GM12878 (cell line): Measurements from ENCODE around the gene MMEL1. TPM values are rescaled to one million over a fixed set of nuclear protein-coding genes. Genes with fewer than 3 reads are reported as not detected.

ENCODE experiments used
- ATAC-seq: fragments of 200-7000 bp; cut with Tn5 transposase; 3 replicates; pipeline ENCODE4 v1.9.1; 2020; ENCODE audit warnings: mild to moderate bottlenecking, moderate library complexity
- BruUV-seq: library from RNA; stranded (reverse); fragments of 400-500 nt; replicated peaks from 2 replicates; lab custom pipeline; 2021; lab: Mats Ljungman, UMichigan
- CTCF ChIA-PET: fragments of 300-600 bp; sonication (Branson Sonifier 250); formaldehyde crosslinking; extraction: SDS; loops from one replicate; lab custom pipeline; 2021; ENCODE audit warnings: inconsistent platforms; lab: Yijun Ruan, JAX
- POLR2A ChIA-PET: fragments of 350-600 bp; formaldehyde crosslinking; extraction: SDS; loops from one replicate; lab custom pipeline; 2021; ENCODE audit warnings: inconsistent platforms; lab: Charles Lee
- RAD21 ChIA-PET: fragments of 300-600 bp; sonication (Branson Sonifier 250); formaldehyde crosslinking; loops from one replicate; lab custom pipeline; 2023; ENCODE audit warnings: antibody characterized with exemption; ENCODE audit not compliant: unreplicated experiment; lab: Charles Lee
- SMC1A ChIA-PET: fragments of 300-600 bp; sonication (Branson Sonifier 250); formaldehyde crosslinking; loops from one replicate; lab custom pipeline; 2023; ENCODE audit not compliant: unreplicated experiment, uncharacterized antibody; lab: Charles Lee
- DNase-seq: peaks from one replicate; pipeline ENCODE4 v3.0.0-alpha.2; 2011; ENCODE audit warnings: low read depth, low spot score
- FAIRE-seq: peaks from 3 replicates; lab custom pipeline; 2011; peaks lifted over from hg19 to GRCh38; lab: Jason Lieb, UNC
- H2AFZ ChIP-seq: 2 replicates; pipeline ENCODE4 v1.6.0; 2011; ENCODE audit warnings: low read depth, low read length, control low read depth; ENCODE audit not compliant: control insufficient read depth
- H3K27ac ChIP-seq: 2 replicates; pipeline ENCODE4 v1.5.1; 2011; ENCODE audit warnings: control low read depth; ENCODE audit not compliant: control insufficient read depth, insufficient read depth
- H3K27me3 ChIP-seq, 2 experiments: replicated peaks in 1 of 2; 2 replicates each; pipeline versions ENCODE4 v1.6.0 to v1.6.1; 2011; ENCODE audit warnings: low read length in 1 of 2; ENCODE audit not compliant: control insufficient read depth in 2 of 2, insufficient read depth in 2 of 2
- H3K36me3 ChIP-seq, 2 experiments: 2 replicates each; pipeline ENCODE4 v1.5.1; 2011; ENCODE audit warnings: low read length in 1 of 2; ENCODE audit not compliant: control insufficient read depth in 2 of 2, insufficient read depth in 2 of 2
- H3K4me1 ChIP-seq: 2 replicates; pipeline ENCODE4 v1.6.1; 2011; ENCODE audit warnings: mild to moderate bottlenecking, low read length, moderate library complexity, mixed read lengths; ENCODE audit not compliant: control insufficient read depth, insufficient read depth
- H3K4me2 ChIP-seq: 2 replicates; pipeline ENCODE4 v1.6.0; 2011; ENCODE audit warnings: control low read depth; ENCODE audit not compliant: control insufficient read depth, insufficient read depth
- H3K4me3 ChIP-seq: fragments of 200-600 bp; sonication (generic); 2 replicates; pipeline ENCODE4 v1.5.1; 2016
- H3K79me2 ChIP-seq: 2 replicates; pipeline ENCODE4 v1.6.0; 2011; ENCODE audit warnings: low read length; ENCODE audit not compliant: control insufficient read depth, insufficient read depth
- H3K9ac ChIP-seq: 2 replicates; pipeline ENCODE4 v1.8.0; 2011; ENCODE audit warnings: low read length, control low read depth, mixed read lengths; ENCODE audit not compliant: control insufficient read depth, insufficient read depth
- H3K9me3 ChIP-seq: replicated peaks from 3 replicates; pipeline ENCODE4 v1.5.1; 2011; ENCODE audit warnings: mild to moderate bottlenecking, low read length; ENCODE audit not compliant: control insufficient read depth, insufficient read depth
- H4K20me1 ChIP-seq: 2 replicates; pipeline ENCODE4 v1.6.0; 2011; ENCODE audit not compliant: control insufficient read depth, insufficient read depth
- ATF7 ChIP-seq: fragments of 450-650 bp; IDR thresholded peaks from 2 replicates; pipeline ENCODE4 v1.6.1; 2016; ENCODE audit warnings: low read depth, mild to moderate bottlenecking
- CEBPB ChIP-seq, 2 experiments: fragments of 150-350 bp in 1 of 2; IDR thresholded peaks; 2 replicates each; pipeline ENCODE4 v1.6.1; 2012 to 2014; ENCODE audit warnings: low read depth in 2 of 2, low read length in 2 of 2, borderline replicate concordance in 1 of 2, inconsistent platforms in 1 of 2
- CHD2 ChIP-seq: IDR thresholded peaks from 2 replicates; pipeline ENCODE4 v1.6.1; 2011; ENCODE audit warnings: low read depth, low read length, improper control_type of control experiment, borderline replicate concordance
- ESRRA ChIP-seq: IDR thresholded peaks from 2 replicates; pipeline ENCODE4 v1.6.1; 2012; ENCODE audit warnings: mild to moderate bottlenecking, low read length, improper control_type of control experiment
- HDAC2 ChIP-seq: fragments of 200-600 bp; sonication (generic); IDR thresholded peaks from 2 replicates; pipeline ENCODE4 v1.6.1; 2017
- MTA2 ChIP-seq: fragments of 450-650 bp; IDR thresholded peaks from 2 replicates; pipeline ENCODE4 v1.6.1; 2016; ENCODE audit warnings: low read depth, mild to moderate bottlenecking, moderate library complexity
- RAD51 ChIP-seq: fragments of 450-650 bp; IDR thresholded peaks from 2 replicates; pipeline ENCODE4 v1.6.1; 2016; ENCODE audit warnings: moderate library complexity, mild to moderate bottlenecking, inconsistent platforms
- STAT1 ChIP-seq: fragments of 450-650 bp; conservative IDR thresholded peaks from 2 replicates; pipeline ENCODE4 v1.6.1; 2014; ENCODE audit warnings: antibody characterized with exemption, mild to moderate bottlenecking
- TBL1XR1 ChIP-seq: IDR thresholded peaks from 2 replicates; pipeline ENCODE4 v1.6.1; 2012; ENCODE audit warnings: low read depth, low read length, improper control_type of control experiment
- ZBED1 ChIP-seq: IDR thresholded peaks from 2 replicates; pipeline ENCODE4 v1.6.1; 2016; ENCODE audit warnings: borderline replicate concordance
- ZNF384 ChIP-seq: IDR thresholded peaks from 2 replicates; pipeline ENCODE4 v1.6.1; 2012; ENCODE audit warnings: low read depth, mild to moderate bottlenecking, low read length, improper control_type of control experiment, borderline replicate concordance
- WGBS: methylation state at CpG from one replicate; pipeline ENCODE4 v1.1.6; 2016; ENCODE audit warnings: low lambda C conversion rate; ENCODE audit not compliant: insufficient replicate concordance, insufficient coverage; ENCODE audit errors: missing lambda C conversion rate; 5-methylcytosine and 5-hydroxymethylcytosine counted together
- in situ Hi-C: fragments of 300-500 bp; cut with MboI; formaldehyde crosslinking; loops from 9 replicates; pipeline ENCODE4 v1.14.3; 2018; ENCODE audit warnings: mixed read lengths
- intact Hi-C: fragments of 100-400 bp; cut with micrococcal nuclease; formaldehyde crosslinking; loops from one replicate; pipeline ENCODE4 v1.14.2; 2022; ENCODE audit not compliant: unreplicated experiment
- polyA plus RNA-seq, 11 experiments: library from polyadenylated mRNA; depleted of rRNA in 4 of 11; unstranded in 6 of 11; stranded (reverse) in 5 of 11; fragments of >200 nt; fragmentation: Nextera tagmentation in 4 of 11; fragmentation: Illumina TruSeq in 1 of 11; extraction: Ambion mirVana in 4 of 11; extraction: Trizol in 1 of 11; gene quantifications; 1 replicate in 1 of 11; 2 replicates in 10 of 11; pipeline versions ENCODE4 v1.2.1 to v1.2.3, GENCODE V29; 2011 to 2016; ENCODE audit warnings: inconsistent platforms in 2 of 11, missing spikeins in 2 of 11, low read depth in 1 of 11
- total RNA-seq, 4 experiments: library from RNA; depleted of rRNA in 3 of 4; stranded (reverse); fragments of >200 nt in 3 of 4; fragmentation: Illumina TruSeq in 1 of 4; extraction: Trizol in 1 of 4; gene quantifications; 2 replicates each; pipeline versions ENCODE4 v1.2.1 to v1.2.3, GENCODE V29; 2013 to 2021
- TF ChIP-seq, protein P1 (sequence below): fragments of 450-650 bp; IDR thresholded peaks from 2 replicates; pipeline ENCODE4 v1.6.1; 2017; ENCODE audit warnings: mild to moderate bottlenecking, moderate library complexity
- TF ChIP-seq, protein P2 (sequence below): fragments of 450-650 bp; formaldehyde crosslinking; IDR thresholded peaks from 2 replicates; pipeline ENCODE4 v1.5.0; 2022; ENCODE audit warnings: mild to moderate bottlenecking, missing genetic modification characterization
- TF ChIP-seq, protein P3 (sequence below): fragments of 450-650 bp; IDR thresholded peaks from 2 replicates; pipeline ENCODE4 v1.6.1; 2014; ENCODE audit warnings: mild to moderate bottlenecking

MMEL1 gene
- total and polyA plus RNA-seq, 10 of the 15 experiments (the other 5 are each of a cell fraction or from before 2014, with no cell fraction given), result 0.11 TPM; not detected in 9

DNA sequence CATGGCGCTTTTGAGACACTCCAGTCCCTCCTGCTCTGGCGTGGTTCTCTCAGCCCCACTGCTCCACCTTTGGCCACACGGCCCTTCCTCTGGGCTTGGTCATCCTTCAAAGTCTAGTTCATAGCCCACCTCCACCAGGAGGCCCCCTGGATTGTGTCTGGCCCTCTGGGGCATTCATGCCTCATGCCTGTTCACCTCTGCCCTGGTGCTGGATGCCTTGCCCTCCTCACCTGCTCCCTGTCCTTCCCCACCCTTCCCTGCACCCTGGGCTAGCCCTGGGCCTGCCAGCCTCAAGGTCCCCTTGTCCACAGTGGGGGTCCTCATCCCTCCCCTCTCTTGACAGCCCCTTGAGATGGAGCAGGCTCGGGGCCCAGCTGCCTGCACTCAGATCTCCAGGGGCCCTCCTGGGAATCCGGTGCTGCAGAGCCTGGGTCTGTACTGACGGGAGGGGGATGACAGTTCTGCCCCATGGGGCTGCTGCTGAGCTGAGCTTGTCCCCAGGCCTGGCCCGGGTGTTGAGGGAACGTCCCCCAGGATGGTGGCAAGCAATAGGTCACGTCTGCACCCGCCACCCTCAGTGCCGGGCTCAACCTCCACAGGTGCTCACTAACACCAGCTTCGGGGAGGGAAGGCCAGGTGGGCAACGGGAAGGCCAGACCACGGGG is 27.8 kb downstream of the MMEL1 start (continued):
- TF ChIP-seq, protein P1, sequence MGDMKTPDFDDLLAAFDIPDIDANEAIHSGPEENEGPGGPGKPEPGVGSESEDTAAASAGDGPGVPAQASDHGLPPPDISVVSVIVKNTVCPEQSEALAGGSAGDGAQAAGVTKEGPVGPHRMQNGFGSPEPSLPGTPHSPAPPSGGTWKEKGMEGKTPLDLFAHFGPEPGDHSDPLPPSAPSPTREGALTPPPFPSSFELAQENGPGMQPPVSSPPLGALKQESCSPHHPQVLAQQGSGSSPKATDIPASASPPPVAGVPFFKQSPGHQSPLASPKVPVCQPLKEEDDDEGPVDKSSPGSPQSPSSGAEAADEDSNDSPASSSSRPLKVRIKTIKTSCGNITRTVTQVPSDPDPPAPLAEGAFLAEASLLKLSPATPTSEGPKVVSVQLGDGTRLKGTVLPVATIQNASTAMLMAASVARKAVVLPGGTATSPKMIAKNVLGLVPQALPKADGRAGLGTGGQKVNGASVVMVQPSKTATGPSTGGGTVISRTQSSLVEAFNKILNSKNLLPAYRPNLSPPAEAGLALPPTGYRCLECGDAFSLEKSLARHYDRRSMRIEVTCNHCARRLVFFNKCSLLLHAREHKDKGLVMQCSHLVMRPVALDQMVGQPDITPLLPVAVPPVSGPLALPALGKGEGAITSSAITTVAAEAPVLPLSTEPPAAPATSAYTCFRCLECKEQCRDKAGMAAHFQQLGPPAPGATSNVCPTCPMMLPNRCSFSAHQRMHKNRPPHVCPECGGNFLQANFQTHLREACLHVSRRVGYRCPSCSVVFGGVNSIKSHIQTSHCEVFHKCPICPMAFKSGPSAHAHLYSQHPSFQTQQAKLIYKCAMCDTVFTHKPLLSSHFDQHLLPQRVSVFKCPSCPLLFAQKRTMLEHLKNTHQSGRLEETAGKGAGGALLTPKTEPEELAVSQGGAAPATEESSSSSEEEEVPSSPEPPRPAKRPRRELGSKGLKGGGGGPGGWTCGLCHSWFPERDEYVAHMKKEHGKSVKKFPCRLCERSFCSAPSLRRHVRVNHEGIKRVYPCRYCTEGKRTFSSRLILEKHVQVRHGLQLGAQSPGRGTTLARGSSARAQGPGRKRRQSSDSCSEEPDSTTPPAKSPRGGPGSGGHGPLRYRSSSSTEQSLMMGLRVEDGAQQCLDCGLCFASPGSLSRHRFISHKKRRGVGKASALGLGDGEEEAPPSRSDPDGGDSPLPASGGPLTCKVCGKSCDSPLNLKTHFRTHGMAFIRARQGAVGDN, result no peak
- TF ChIP-seq TBL1XR1, result no peak
- TF ChIP-seq ESRRA, result no peak
- TF ChIP-seq ZBED1, result no peak

DNA sequence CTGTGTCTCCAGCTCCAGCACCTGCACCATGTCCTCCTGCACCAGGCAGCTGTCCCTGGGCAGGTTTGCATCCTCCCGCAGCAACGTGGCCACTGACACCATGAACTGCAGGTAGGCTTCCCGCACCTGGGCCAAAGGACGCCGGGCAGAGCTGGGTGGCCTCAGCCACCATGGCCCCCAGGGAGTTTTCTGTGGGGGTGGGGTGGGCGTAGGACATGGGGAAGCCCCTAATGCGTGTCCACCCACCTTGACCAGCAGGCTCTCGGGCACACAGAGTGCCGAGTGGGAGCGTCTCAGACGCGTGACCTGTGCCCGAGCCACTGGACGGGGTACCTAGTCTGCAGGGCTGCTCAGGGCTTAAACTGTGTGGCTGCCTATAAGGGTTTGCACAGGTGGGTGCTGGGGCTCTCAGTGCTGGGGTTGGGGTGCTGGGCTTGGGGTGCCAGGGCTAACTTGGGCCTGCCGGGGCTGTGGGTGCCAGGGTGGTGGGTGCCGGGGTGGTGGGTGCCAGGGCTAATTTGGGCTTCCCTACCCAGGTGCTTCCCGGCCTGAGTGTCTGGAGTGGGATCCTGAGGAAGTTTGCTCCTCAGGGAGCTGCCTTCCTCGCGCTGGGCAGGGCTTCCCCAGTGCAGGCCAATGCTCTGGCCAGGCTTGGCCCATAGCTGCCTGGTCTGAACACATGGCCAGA is 28.5 kb downstream of the MMEL1 start:
- H3K4me1 ChIP-seq, result no peaks in the 10 kb centered on the region
- POLR2A ChIA-PET, result no interaction called here
- no TSS peak for BruUV-seq
- no peaks in the 10 kb centered on the region for H3K27me3 ChIP-seq
- WGBS, result 46% methylated on average over 19 of the region's 19 CpGs
- H2AFZ ChIP-seq, result no peak overlapping the region
- ATAC-seq, result no peak
- RAD21 ChIA-PET, result no interaction called here
- H3K9ac ChIP-seq, result no peak overlapping the region
- H3K4me3 ChIP-seq, result no peak overlapping the region
- no peaks in the 10 kb centered on the region for H3K79me2 ChIP-seq
- no peak overlapping the region for H3K4me2 ChIP-seq
- CTCF ChIA-PET, result no interaction called here
- SMC1A ChIA-PET, result no interaction called here
- no peak for DNase-seq
- intact Hi-C loops (no loop called here), in situ Hi-C loops (no loop called here)
- no peaks in the 10 kb centered on the region for H3K36me3 ChIP-seq
- H3K27ac ChIP-seq, result no peak overlapping the region
- H3K9me3 ChIP-seq, result no peaks in the 10 kb centered on the region
- FAIRE-seq, result no peak
- no peaks in the 10 kb centered on the region for H4K20me1 ChIP-seq
- TF ChIP-seq, protein P2, sequence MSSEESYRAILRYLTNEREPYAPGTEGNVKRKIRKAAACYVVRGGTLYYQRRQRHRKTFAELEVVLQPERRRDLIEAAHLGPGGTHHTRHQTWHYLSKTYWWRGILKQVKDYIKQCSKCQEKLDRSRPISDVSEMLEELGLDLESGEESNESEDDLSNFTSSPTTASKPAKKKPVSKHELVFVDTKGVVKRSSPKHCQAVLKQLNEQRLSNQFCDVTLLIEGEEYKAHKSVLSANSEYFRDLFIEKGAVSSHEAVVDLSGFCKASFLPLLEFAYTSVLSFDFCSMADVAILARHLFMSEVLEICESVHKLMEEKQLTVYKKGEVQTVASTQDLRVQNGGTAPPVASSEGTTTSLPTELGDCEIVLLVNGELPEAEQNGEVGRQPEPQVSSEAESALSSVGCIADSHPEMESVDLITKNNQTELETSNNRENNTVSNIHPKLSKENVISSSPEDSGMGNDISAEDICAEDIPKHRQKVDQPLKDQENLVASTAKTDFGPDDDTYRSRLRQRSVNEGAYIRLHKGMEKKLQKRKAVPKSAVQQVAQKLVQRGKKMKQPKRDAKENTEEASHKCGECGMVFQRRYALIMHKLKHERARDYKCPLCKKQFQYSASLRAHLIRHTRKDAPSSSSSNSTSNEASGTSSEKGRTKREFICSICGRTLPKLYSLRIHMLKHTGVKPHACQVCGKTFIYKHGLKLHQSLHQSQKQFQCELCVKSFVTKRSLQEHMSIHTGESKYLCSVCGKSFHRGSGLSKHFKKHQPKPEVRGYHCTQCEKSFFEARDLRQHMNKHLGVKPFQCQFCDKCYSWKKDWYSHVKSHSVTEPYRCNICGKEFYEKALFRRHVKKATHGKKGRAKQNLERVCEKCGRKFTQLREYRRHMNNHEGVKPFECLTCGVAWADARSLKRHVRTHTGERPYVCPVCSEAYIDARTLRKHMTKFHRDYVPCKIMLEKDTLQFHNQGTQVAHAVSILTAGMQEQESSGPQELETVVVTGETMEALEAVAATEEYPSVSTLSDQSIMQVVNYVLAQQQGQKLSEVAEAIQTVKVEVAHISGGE (CRISPR knock-in tag), result no peak
- TF ChIP-seq ZNF384, result no peak
- TF ChIP-seq STAT1, result no peak
- no peak for TF ChIP-seq CEBPB (IDR thresholded peaks at IDR 0.05; ENCODE audit: borderline replicate concordance in 1 of 2, low read depth in 2 of 2, low read length in 2 of 2)
- no peak for TF ChIP-seq CHD2
- TF ChIP-seq ATF7, result no peak
- no peak for TF ChIP-seq RAD51
- TF ChIP-seq MTA2, result no peak
- TF ChIP-seq HDAC2, result no peak
- TF ChIP-seq ESRRA, result no peak
- TF ChIP-seq, protein P3, sequence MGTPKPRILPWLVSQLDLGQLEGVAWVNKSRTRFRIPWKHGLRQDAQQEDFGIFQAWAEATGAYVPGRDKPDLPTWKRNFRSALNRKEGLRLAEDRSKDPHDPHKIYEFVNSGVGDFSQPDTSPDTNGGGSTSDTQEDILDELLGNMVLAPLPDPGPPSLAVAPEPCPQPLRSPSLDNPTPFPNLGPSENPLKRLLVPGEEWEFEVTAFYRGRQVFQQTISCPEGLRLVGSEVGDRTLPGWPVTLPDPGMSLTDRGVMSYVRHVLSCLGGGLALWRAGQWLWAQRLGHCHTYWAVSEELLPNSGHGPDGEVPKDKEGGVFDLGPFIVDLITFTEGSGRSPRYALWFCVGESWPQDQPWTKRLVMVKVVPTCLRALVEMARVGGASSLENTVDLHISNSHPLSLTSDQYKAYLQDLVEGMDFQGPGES, result no peak
